Spleen (tissue), 10 donors: ENCODE measurements around the gene CCDC195. TPM values are rescaled to one million over a fixed set of nuclear protein-coding genes. Genes with fewer than 3 reads are reported as not detected.

ENCODE experiments used
- polyA plus RNA-seq, 3 donors: library from polyadenylated mRNA; stranded (reverse); fragments of 200-250 nt; gene quantifications; one replicate each; pipeline ENCODE4 v1.2.1, GENCODE V29; 2013
- total RNA-seq, 7 donors: library from RNA; depleted of rRNA in 3 of 7; stranded (reverse); fragments of >200 nt in 3 of 7; fragmentation: NEBNext Ultra II Directional in 4 of 7; extraction: Animal tissue kit (Norgen Biotek cat#: 25700) in 4 of 7; gene quantifications; one replicate each; pipeline versions ENCODE4 v1.1.0 to v1.2.1, GENCODE V29; 2016 to 2021
- donor health status: healthy with polysubstance abuse.
- donor health status: DM: no; HTN: no; CAD: no; lungs with moderate emphysema.
- donor health status: DM: no; HTN: no; CAD: no.
- donor health status: Bipolar disorder and iron deficiency.
- donor health status: healthy.
- donor health status: DM: no; HTN: no; CAD: no.
- donor health status: DM: yes; HTN: yes; CAD: no.

CCDC195 gene
- total and polyA plus RNA-seq, 10 donors: not detected

Other genes with a start within 250 kb of the CCDC195 start
- gene CUL3, start 131.0 kb downstream of the CCDC195 start, total RNA-seq: 10 to 100 TPM; 75.8 to 99.7 (median 83.7) TPM
- gene CUL3, start 131.0 kb downstream of the CCDC195 start, polyA plus RNA-seq: 10 to 100 TPM; 66.0 to 84.2 (median 81.6) TPM